Measurements from ENCODE around the gene SIRPD.
A peak's percentile ranks its signal among the peaks of the same experiment; 100 is the strongest.
"Not testable (repeated sequence)": the region's sequence is repeated elsewhere in the genome, so short reads cannot be mapped to it uniquely, and the experiment has no call there.

The SIRPD gene

DNA sequence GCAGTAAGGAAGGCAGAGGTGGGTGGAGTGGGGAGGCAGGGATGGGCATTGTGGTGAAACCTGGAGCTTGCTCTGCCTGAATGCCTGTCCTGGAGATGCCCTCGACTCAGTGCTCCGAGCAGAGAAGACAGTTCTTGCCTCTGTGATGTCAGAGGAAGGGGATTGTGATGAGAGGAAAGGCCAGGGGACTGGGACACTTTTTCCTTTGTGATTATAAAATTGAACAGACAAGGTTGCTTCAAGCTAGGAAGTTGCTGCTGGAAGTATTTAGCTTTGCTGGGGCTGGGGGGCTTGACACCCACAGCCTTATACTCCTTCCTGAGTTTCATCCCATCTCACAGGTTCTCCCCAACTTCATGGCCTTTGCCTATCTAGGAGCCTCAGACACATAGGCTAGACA, at the start of gene SIRPD:
SIRPD (minus strand) TSS at position 101 of the 400 bp plus-strand sequence; CDS start at position 49, 52 bp downstream.
- no peak for DNase-seq

- DNase-seq, result no peak
Measured at GRCh38 chr20:1600736-1601135, 43.2 kb upstream of the SIRPD start.

DNA sequence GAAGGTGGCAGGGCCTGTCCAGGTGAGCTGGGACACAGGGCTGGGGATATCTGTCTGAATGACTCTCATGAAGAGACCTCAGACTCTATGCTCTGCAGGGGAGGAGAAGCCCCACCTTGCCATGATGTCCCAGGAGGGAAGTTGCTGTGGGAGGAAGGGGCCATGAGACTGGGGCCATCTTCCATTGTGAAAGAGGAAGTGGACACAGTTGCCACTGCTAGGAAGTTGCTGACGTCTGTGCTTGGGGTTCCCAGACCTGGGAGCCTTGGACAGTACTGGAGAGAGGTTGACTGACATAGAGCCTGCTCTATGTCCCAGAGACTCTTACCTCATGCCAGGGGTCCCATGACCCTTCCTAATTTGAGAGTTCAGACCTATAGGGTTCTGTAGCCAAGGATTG, 37.8 kb upstream of the SIRPD start:
- no peak for DNase-seq

GRCh38 chr20:1588533-1589460, 31.3 kb upstream of the SIRPD start:
- DNase-seq, result peak; percentile 64

GRCh38 chr20:1587781-1588532, 30.5 kb upstream of the SIRPD start:
- peak; percentile 63 for DNase-seq

DNA sequence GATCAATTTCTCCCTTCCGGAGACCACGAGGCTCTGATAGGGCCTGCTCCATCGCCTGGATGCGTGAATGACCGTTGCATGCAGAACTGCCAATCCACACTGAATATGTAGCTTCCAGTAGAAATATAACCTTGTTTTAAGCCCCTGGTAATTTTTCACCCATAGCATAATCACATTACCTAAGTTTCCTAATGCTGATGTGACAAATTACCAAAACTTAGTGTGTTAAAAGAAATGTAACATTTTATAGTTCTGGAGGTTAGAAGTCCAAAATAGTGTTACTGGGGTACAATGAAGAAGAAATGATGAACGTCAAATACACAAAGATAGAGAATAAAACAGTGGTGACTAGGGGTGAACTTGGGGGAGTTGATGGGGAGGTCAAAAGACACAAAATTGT, 22.0 kb upstream of the SIRPD start:
- no peak for DNase-seq

GRCh38 chr20:1577906-1578305, 20.4 kb upstream of the SIRPD start:
- DNase-seq, result no peak

GRCh38 chr20:1577313-1577712, 19.8 kb upstream of the SIRPD start:
- not testable (repeated sequence) for DNase-seq

GRCh38 chr20:1576641-1577040, 19.1 kb upstream of the SIRPD start:
- no peak for DNase-seq

GRCh38 chr20:1576003-1576402, 18.5 kb upstream of the SIRPD start:
- not testable (repeated sequence) for DNase-seq

- DNase-seq, result not testable (repeated sequence)
Measured at GRCh38 chr20:1571583-1571982, 14.1 kb upstream of the SIRPD start.

- peak; percentile 68 for DNase-seq
Measured at GRCh38 chr20:1569415-1569881, 11.9 kb upstream of the SIRPD start.

DNA sequence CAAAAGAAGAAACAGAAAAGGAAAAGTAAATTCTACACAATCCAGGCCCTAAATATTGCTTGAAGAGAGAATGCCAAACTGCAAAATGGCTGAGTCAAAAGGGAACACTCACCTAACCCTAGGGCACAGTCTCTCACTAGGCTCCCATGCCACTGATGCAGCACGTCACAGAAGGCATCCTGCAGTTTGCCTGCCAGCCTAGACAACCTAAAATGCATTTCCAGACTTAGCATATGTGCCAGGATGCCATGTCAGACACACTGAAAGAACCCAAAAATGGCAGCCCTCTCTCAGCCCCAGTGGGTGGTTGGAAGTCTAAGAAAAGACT, 10.6 kb upstream of the SIRPD start:
- DNase-seq, result no peak

GRCh38 chr20:1567392-1568162, 10.1 kb upstream of the SIRPD start:
- DNase-seq, result peak; percentile 75

DNA sequence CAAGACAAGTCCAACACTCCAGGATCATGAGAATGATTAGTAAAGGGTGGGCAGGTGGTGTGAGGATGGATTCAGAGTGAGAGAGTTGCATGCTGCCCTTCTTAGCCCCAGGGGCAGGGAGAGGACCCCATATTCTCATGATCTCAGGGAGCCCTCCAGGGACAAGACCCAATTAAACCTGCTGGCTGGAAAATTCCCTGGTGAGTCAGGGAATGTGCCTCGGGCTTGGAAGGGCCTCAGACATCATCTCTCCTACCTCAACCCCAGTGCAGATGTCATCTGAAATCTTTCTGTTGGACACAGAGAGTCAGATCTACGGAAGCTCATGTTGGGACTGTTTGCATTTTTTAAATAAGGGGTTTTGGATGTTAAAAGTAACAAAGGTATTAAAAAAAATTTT, 9.2 kb upstream of the SIRPD start:
- peak; percentile 8 for DNase-seq

DNA sequence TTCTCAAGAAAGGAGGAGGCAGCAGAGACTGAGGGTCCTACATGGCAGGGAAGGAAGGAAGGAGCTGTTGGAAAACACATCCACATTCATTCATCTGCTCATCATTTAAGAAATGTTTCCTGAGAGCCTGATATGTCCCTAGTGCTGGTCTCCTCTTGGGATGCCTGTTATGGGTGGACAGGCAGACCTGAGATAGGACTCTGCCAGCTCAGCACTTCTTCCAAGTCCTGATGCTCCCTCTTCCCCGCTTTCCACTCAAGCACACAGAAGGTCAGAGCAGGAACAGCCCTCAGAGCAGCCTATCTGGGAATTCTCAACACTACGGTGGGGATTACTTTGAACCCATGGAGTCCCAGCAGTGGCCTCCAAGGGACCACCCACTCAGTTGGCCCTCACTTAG, 8.0 kb upstream of the SIRPD start:
- no peak for DNase-seq

GRCh38 chr20:1563598-1563997, 6.1 kb upstream of the SIRPD start:
- DNase-seq, result no peak

DNA sequence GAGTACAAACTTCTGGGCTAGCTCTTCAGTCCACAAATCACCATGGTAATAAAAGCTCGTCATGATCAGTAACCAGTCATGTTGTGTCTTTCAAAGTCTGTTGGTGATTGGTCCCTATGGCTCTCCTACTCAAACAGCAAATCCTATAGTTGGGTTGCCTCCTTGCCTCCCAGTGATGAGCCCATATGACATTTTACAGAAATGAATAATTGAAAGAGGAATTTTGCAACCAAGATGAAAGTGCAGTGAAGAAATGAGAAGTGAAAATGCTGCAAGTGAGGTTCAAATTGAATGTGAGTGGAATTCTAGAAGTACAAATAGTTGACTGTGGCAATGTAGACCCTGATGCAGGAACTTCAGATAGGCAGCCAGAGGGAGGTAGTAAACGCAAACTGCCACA, 5.1 kb upstream of the SIRPD start:
- DNase-seq, result no peak

DNA sequence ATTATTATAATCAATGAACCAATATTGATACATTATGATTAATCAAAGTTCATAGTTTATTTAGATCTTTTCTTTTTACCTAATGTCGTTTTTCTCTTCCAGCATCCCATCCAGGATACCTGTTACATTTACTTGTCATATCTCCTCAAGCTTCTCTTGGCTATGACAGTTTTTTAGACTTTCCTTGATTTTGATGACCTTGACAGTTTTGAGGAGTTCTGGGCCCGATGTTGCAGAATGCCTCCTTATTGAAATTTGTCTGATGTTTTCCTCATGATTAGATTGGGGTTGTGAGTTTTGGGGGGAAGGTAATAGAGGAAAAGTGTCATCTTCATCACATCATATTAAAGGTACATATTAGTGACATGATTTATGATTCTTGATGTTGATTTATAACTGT, 3.8 kb upstream of the SIRPD start:
- DNase-seq, result no peak

- no peak for DNase-seq
Measured at GRCh38 chr20:1555952-1556351, 1.6 kb downstream of the SIRPD start.

GRCh38 chr20:1539816-1540419, 17.6 kb downstream of the SIRPD start:
- no peak for DNase-seq

DNA sequence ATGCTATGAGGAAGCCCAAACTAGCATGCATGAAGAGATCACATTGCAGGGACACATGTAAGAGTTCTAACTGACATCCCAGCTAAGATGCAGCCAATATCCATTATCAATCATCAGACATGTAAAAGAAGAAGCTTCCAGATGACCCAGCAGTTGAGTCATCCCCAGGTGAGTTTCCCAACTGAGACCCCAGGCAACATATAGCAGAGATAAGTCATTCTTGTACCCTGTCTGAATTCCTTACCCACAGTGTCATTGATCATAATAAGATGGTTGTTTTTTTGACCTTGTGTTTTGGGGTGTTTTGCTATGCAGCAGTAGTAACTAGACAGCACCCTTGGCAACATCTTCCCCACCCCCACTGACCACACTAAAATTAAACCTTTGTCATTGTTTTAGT, 18.9 kb downstream of the SIRPD start:
- no peak for DNase-seq

- no peak for DNase-seq
Measured at GRCh38 chr20:1537731-1538058, 19.8 kb downstream of the SIRPD start.
